Ascending aorta (tissue), 2 donors: ENCODE results near the gene PLEKHF1. TPM values are rescaled to one million over a fixed set of nuclear protein-coding genes. Genes with fewer than 3 reads are reported as not detected.
A peak's percentile ranks its signal among the peaks of the same experiment; 100 is the strongest.

Experiments
- DNase-seq, 2 donors: peaks; one replicate each; pipeline ENCODE4 v3.0.0-alpha.2; 2019; ENCODE audit warnings: low spot score in 2 of 2
- H3K27ac ChIP-seq, 2 donors: fragments of 200-600 bp; sonication (generic); one replicate each; pipeline ENCODE4 v1.5.1; 2016 to 2017; ENCODE audit warnings: mild to moderate bottlenecking in 1 of 2
- H3K27me3 ChIP-seq: fragments of 200-600 bp; sonication (generic); one replicate; pipeline ENCODE4 v1.5.1; 2017
- H3K36me3 ChIP-seq, 2 donors: fragments of 200-600 bp; sonication (generic); one replicate each; pipeline ENCODE4 v1.5.1; 2016
- H3K4me1 ChIP-seq, 2 donors: fragments of 200-600 bp; sonication (generic); one replicate each; pipeline ENCODE4 v1.5.1; 2016 to 2017; ENCODE audit warnings: mild to moderate bottlenecking in 1 of 2
- H3K4me3 ChIP-seq, 2 donors: fragments of 200-600 bp; sonication (generic); one replicate each; pipeline ENCODE4 v1.5.1; 2016 to 2017; ENCODE audit warnings: mild to moderate bottlenecking in 1 of 2
- H3K9me3 ChIP-seq, 2 donors: fragments of 200-600 bp; sonication (generic); one replicate each; pipeline ENCODE4 v1.5.1; 2016
- CTCF ChIP-seq, 3 experiments: fragments of 200-600 bp in 2 of 3; fragments of 450-650 bp in 1 of 3; sonication (generic) in 2 of 3; IDR thresholded peaks; one replicate each; pipeline ENCODE4 v1.5.1; 2016 to 2019; ENCODE audit warnings: antibody characterized with exemption in 3 of 3, mild to moderate bottlenecking in 1 of 3, moderate library complexity in 1 of 3
- intact Hi-C: fragments of 100-400 bp; cut with DNase I; formaldehyde crosslinking; loops from one replicate; pipeline ENCODE4 v1.15.1; 2023
- total RNA-seq: library from RNA; depleted of rRNA; stranded (reverse); fragments of >200 nt; gene quantifications from one replicate; pipeline ENCODE4 v1.1.0, GENCODE V29; 2016

The PLEKHF1 gene
- total RNA-seq, 1 donor from 2014 or later, result 68.3 TPM

GRCh38 chr19:29680937-29681336 is 15.7 kb downstream of the PLEKHF1 start:
- DNase-seq, result no peak
- H3K36me3 ChIP-seq, result peaks cover 12 to 16% of the 10 kb centered on the region in 2 donors
- no peaks in the 10 kb centered on the region for H3K27me3 ChIP-seq
- no peak overlapping the region for H3K4me3 ChIP-seq
- intact Hi-C loops, result loop anchor here (2.0 kb wide), 1 partner anchor 14 kb away; no protein-coding TSS in a partner anchor
- no peak for TF ChIP-seq CTCF (IDR thresholded peaks at IDR 0.05)
- peaks cover 18 to 63% of the 10 kb centered on the region in 2 donors for H3K4me1 ChIP-seq
- no peaks in the 10 kb centered on the region for H3K9me3 ChIP-seq
- H3K27ac ChIP-seq, result peak overlapping the region; percentile 65 to 84

- peaks cover 7 to 9% of the 10 kb centered on the region in 2 donors for H3K36me3 ChIP-seq
- no peaks in the 10 kb centered on the region for H3K9me3 ChIP-seq
- H3K27ac ChIP-seq, result peak overlapping the region; percentile 65 to 84
- intact Hi-C loops, result loop anchor here (2.0 kb wide), 1 partner anchor 15 kb away; no protein-coding TSS in a partner anchor
- H3K4me3 ChIP-seq, result no peak overlapping the region
- no peak for DNase-seq
- TF ChIP-seq CTCF (IDR thresholded peaks at IDR 0.05), result no peak
- peaks cover 18 to 61% of the 10 kb centered on the region in 2 donors for H3K4me1 ChIP-seq
- no peaks in the 10 kb centered on the region for H3K27me3 ChIP-seq
Observed at GRCh38 chr19:29681422-29682235, 16.4 kb downstream of the PLEKHF1 start.

GRCh38 chr19:29682236-29682895 is 17.1 kb downstream of the PLEKHF1 start:
- TF ChIP-seq CTCF (IDR thresholded peaks at IDR 0.05), result no peak
- no peak overlapping the region for H3K4me3 ChIP-seq
- DNase-seq, result no peak
- H3K9me3 ChIP-seq, result no peaks in the 10 kb centered on the region
- intact Hi-C loops, result no loop called here
- peak overlapping the region; percentile 65 to 84 for H3K27ac ChIP-seq
- peaks cover 18 to 61% of the 10 kb centered on the region in 2 donors for H3K4me1 ChIP-seq
- H3K36me3 ChIP-seq, result peaks cover 0 to 4% of the 10 kb centered on the region in 2 donors
- H3K27me3 ChIP-seq, result no peaks in the 10 kb centered on the region

- Histone ChIP-seq H3K27me3 (no peaks in the 10 kb centered on the region), H3K9me3 (no peaks in the 10 kb centered on the region), H3K27ac (peak overlapping the region; percentile 65 to 84), H3K36me3 (peaks cover 0 to 4% of the 10 kb centered on the region in 2 donors), H3K4me3 (no peak overlapping the region), H3K4me1 (peaks cover 18 to 60% of the 10 kb centered on the region in 2 donors)
- no peak for TF ChIP-seq CTCF (IDR thresholded peaks at IDR 0.05)
- intact Hi-C loops, result no loop called here
- no peak for DNase-seq
Observed at GRCh38 chr19:29683009-29683408, 17.7 kb downstream of the PLEKHF1 start.

- intact Hi-C loops, result no loop called here
- no peak overlapping the region for H3K4me3 ChIP-seq
- no peaks in the 10 kb centered on the region for H3K9me3 ChIP-seq
- no peaks in the 10 kb centered on the region for H3K27me3 ChIP-seq
- H3K27ac ChIP-seq, result peak overlapping the region; percentile 14 to 21
- H3K4me1 ChIP-seq, result peaks cover 10 to 42% of the 10 kb centered on the region in 2 donors
- TF ChIP-seq CTCF (IDR thresholded peaks at IDR 0.05), result no peak
- no peaks in the 10 kb centered on the region for H3K36me3 ChIP-seq
- DNase-seq, result no peak
Observed at GRCh38 chr19:29685326-29685725, 20.1 kb downstream of the PLEKHF1 start.
